Testis (tissue), 3 donors: ENCODE results near the gene C1QTNF9B. TPM values are rescaled to one million over a fixed set of nuclear protein-coding genes. Genes with fewer than 3 reads are reported as not detected.

ENCODE experiments used
- DNase-seq: peaks from one replicate; pipeline ENCODE4 v3.0.0-alpha.2; 2019
- H3K27ac ChIP-seq, 2 donors: fragments of 200-600 bp; sonication (generic); one replicate each; pipeline ENCODE4 v1.5.1; 2019
- H3K27me3 ChIP-seq: fragments of 200-600 bp; sonication (generic); one replicate; pipeline ENCODE4 v1.5.1; 2019
- H3K36me3 ChIP-seq: fragments of 200-600 bp; sonication (generic); one replicate; pipeline ENCODE4 v1.5.1; 2017; ENCODE audit warnings: low read depth; ENCODE audit errors: missing control alignments
- H3K4me1 ChIP-seq: fragments of 200-600 bp; sonication (generic); one replicate; pipeline ENCODE4 v1.5.1; 2019
- H3K4me3 ChIP-seq, 2 donors: fragments of 200-600 bp; sonication (generic); one replicate each; pipeline ENCODE4 v1.5.1; 2017 to 2019
- H3K9me3 ChIP-seq: fragments of 200-600 bp; sonication (generic); one replicate; pipeline ENCODE4 v1.5.1; 2017
- CTCF ChIP-seq, 3 experiments: fragments of 450-650 bp in 2 of 3; fragments of 200-600 bp in 1 of 3; sonication (generic) in 1 of 3; IDR thresholded peaks; one replicate each; pipeline ENCODE4 v1.5.1; 2016 to 2019; ENCODE audit warnings: antibody characterized with exemption in 3 of 3, mild to moderate bottlenecking in 2 of 3, moderate library complexity in 1 of 3
- POLR2A ChIP-seq: fragments of 450-650 bp; IDR thresholded peaks from one replicate; pipeline ENCODE4 v1.6.1; 2017; ENCODE audit warnings: antibody characterized with exemption, mild to moderate bottlenecking, moderate library complexity
- WGBS, 2 donors: methylation state at CpG; one replicate each; pipeline ENCODE4 v1.1.5; 2018; 5-methylcytosine and 5-hydroxymethylcytosine counted together
- intact Hi-C: fragments of 100-400 bp; cut with DNase I; formaldehyde crosslinking; loops from one replicate; pipeline ENCODE4 v1.15.1; 2023; ENCODE audit warnings: low total_unique reads
- polyA plus RNA-seq: library from polyadenylated mRNA; stranded (reverse); fragments of 350-450 nt; fragmentation: Illumina TruSeq; extraction: RNeasy Lipid Tissue Mini Kit (QIAGEN cat#74804); gene quantifications from one replicate; pipeline ENCODE4 v1.2.3, GENCODE V29; 2014; ENCODE audit warnings: low read depth, low replicate concordance; ENCODE audit not compliant: insufficient read depth
- total RNA-seq, 2 donors: library from RNA; depleted of rRNA; stranded (reverse); fragments of >200 nt; gene quantifications; one replicate each; pipeline ENCODE4 v1.2.3, GENCODE V29; 2016

The C1QTNF9B gene
- total and polyA plus RNA-seq, 3 donors from 2014 or later = 2.2 to 4.2 (median 2.3) TPM

GRCh38 chr13:23934520-23934919, 37.2 kb upstream of the C1QTNF9B start:
- Histone ChIP-seq H3K27ac (no peak overlapping the region), H3K9me3 (no peaks in the 10 kb centered on the region), H3K36me3 (no peaks in the 10 kb centered on the region), H3K27me3 (no peaks in the 10 kb centered on the region), H3K4me1 (no peaks in the 10 kb centered on the region), H3K4me3 (no peak overlapping the region)
- no peak for DNase-seq
- TF ChIP-seq CTCF (IDR thresholded peaks at IDR 0.05) (no peak), POLR2A (no peak)
- 79 to 93% methylated on average over 2 of the region's 2 CpGs for WGBS, 2 donors
- intact Hi-C loops = no loop called here

DNA sequence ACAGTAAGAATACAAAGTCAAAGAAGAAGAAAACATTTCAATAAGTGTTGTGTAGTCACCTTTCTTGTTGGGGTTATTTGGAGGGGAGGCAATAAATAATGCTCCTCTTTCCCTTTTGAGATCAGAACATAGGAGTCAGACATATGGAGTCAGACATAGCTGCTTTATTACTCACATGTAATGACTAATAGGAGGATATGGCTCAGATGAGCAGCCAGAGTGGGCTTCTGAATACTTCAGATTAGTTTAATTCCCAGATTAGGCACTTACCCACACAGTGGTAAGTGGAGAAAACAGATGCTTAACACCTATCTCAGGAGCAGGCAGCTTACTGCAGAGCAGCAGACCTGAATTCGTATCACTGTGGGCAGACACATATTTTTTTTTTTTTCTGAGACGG, 31.7 kb upstream of the C1QTNF9B start:
- Histone ChIP-seq H3K27ac (no peak overlapping the region), H3K4me1 (no peaks in the 10 kb centered on the region), H3K9me3 (no peaks in the 10 kb centered on the region), H3K27me3 (no peaks in the 10 kb centered on the region), H3K4me3 (no peak overlapping the region), H3K36me3 (no peaks in the 10 kb centered on the region)
- no peak for DNase-seq
- WGBS, 2 donors = 69 to 79% methylated on average over 2 of the region's 2 CpGs
- intact Hi-C loops = no loop called here
- TF ChIP-seq CTCF (IDR thresholded peaks at IDR 0.05) = no peak
- TF ChIP-seq POLR2A = no peak

- Histone ChIP-seq H3K9me3 (no peaks in the 10 kb centered on the region), H3K27ac (no peak overlapping the region), H3K36me3 (no peaks in the 10 kb centered on the region), H3K27me3 (no peaks in the 10 kb centered on the region), H3K4me1 (no peaks in the 10 kb centered on the region), H3K4me3 (no peak overlapping the region)
- 76 to 78% methylated on average over 1 of the region's 1 CpG for WGBS, 2 donors
- no peak for TF ChIP-seq CTCF (IDR thresholded peaks at IDR 0.05)
- no peak for TF ChIP-seq POLR2A
- DNase-seq = no peak
- intact Hi-C loops = no loop called here
Measured at GRCh38 chr13:23923031-23923430, 25.7 kb upstream of the C1QTNF9B start.

GRCh38 chr13:23922005-23922932, 25.0 kb upstream of the C1QTNF9B start:
- intact Hi-C loops = no loop called here
- Histone ChIP-seq H3K27me3 (no peaks in the 10 kb centered on the region), H3K9me3 (no peaks in the 10 kb centered on the region), H3K4me3 (no peak overlapping the region), H3K27ac (no peak overlapping the region), H3K4me1 (no peaks in the 10 kb centered on the region), H3K36me3 (no peaks in the 10 kb centered on the region)
- TF ChIP-seq CTCF (IDR thresholded peaks at IDR 0.05) = no peak
- no peak for TF ChIP-seq POLR2A
- DNase-seq = no peak
- 69 to 80% methylated on average over 5 of the region's 5 CpGs for WGBS, 2 donors
